ENCODE data around the gene ASRGL1. TPM values are rescaled to one million over a fixed set of nuclear protein-coding genes. Genes with fewer than 3 reads are reported as not detected.
"Not testable (repeated sequence)": the region's sequence is repeated elsewhere in the genome, so short reads cannot be mapped to it uniquely, and the experiment has no call there.

Gene ASRGL1
- polyA plus RNA-seq, 1 experiment, result 0.58 TPM

DNA sequence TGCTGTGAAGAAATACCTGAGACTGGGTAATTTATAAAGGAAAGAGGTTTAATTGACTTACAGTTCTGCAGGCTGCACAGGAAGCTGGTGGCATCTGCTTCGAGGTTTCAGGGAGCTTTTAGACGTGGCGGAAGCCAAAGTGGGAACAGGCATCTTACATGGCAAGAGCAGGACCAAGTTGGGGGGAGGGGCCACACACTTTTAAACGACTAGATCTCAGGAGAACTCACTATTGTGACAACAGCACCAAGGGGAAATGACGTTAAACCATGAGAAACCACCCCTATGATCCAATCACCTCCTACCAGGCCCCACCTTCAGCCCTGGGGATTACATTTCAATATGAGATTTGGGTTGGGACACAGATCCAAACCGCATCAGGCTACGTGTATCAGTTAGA is 27.3 kb upstream of the ASRGL1 start:
- Histone ChIP-seq H3K4me3 (ENCODE audit: low read depth, low read length) (no peak overlapping the region), H3K27me3 (ENCODE audit: control insufficient read depth, insufficient read depth, low read length) (peaks cover 5% of the 10 kb centered on the region), H3K36me3 (ENCODE audit: control insufficient read depth, insufficient read depth, low read length) (no peaks in the 10 kb centered on the region)
- TF ChIP-seq, protein P1, sequence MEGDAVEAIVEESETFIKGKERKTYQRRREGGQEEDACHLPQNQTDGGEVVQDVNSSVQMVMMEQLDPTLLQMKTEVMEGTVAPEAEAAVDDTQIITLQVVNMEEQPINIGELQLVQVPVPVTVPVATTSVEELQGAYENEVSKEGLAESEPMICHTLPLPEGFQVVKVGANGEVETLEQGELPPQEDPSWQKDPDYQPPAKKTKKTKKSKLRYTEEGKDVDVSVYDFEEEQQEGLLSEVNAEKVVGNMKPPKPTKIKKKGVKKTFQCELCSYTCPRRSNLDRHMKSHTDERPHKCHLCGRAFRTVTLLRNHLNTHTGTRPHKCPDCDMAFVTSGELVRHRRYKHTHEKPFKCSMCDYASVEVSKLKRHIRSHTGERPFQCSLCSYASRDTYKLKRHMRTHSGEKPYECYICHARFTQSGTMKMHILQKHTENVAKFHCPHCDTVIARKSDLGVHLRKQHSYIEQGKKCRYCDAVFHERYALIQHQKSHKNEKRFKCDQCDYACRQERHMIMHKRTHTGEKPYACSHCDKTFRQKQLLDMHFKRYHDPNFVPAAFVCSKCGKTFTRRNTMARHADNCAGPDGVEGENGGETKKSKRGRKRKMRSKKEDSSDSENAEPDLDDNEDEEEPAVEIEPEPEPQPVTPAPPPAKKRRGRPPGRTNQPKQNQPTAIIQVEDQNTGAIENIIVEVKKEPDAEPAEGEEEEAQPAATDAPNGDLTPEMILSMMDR (IDR thresholded peaks at IDR 0.05; ENCODE audit: insufficient read depth, low read depth, low read length), result no peak
- DNase-seq (ENCODE audit: low read depth), result no peak
- POLR2A ChIA-PET, result no interaction called here
- CTCF ChIA-PET, result interaction anchor here (1.1 to 4.6 kb wide), 9 partner anchors 8 to 522 kb away, joined by 3 to 33 read pairs (median 4); partner anchors contain the start of genes FEN1, SCGB1D4 and TMEM258

DNA sequence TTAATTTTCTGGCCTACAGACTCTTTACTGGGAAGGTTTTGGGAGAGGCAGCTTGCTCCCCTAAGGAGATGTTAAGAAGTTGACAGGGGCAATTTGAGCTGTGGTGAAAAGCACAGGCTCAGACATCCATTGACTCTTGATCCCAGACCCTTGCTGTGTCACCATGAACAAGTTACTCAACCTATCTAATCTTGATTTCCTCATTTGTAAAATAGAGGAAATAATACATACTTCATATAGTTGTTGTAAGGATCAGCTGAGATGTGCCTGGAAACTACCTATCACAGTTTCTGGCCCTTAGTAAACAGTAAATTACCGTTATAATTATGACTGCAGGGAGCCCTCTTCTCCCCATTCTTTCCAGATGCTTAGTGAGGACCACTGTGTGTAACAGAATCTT is 21.8 kb upstream of the ASRGL1 start:
- ChIA-PET CTCF (interaction anchor here (1.6 kb wide), 1 partner anchor 518 kb away, joined by 3 read pairs; no protein-coding TSS in a partner anchor), POLR2A (no interaction called here)
- Histone ChIP-seq H3K4me3 (ENCODE audit: low read depth, low read length) (no peak overlapping the region), H3K36me3 (ENCODE audit: control insufficient read depth, insufficient read depth, low read length) (no peaks in the 10 kb centered on the region), H3K27me3 (ENCODE audit: control insufficient read depth, insufficient read depth, low read length) (peaks cover 7% of the 10 kb centered on the region)
- TF ChIP-seq, protein P1 (IDR thresholded peaks at IDR 0.05; ENCODE audit: insufficient read depth, low read depth, low read length), result no peak
- no peak for DNase-seq (ENCODE audit: low read depth)

DNA sequence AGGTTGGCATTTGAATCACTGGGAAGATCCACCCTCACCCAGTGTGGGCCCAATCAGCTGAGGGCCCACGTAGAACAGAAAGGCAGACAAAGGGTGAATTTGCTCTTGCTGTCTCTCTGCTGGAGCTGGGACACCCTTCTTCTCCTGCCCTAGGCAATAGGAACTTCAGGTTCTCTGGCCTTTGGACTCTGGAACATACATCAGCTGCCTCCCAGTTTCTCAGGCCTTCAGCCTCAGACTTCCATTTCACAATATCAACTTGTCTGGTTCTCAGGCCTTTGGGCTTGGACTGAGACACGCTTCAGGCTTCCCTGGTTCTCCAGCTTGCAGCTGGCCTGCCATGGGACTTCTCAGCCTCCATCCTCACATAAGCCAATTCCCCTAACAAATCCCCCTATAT is 14.7 kb upstream of the ASRGL1 start:
- POLR2A ChIA-PET, result no interaction called here
- Histone ChIP-seq H3K36me3 (ENCODE audit: control insufficient read depth, insufficient read depth, low read length) (no peaks in the 10 kb centered on the region), H3K4me3 (ENCODE audit: low read depth, low read length) (no peak overlapping the region), H3K27me3 (ENCODE audit: control insufficient read depth, insufficient read depth, low read length) (peaks cover 3% of the 10 kb centered on the region; the same call in 1 of the 2 replicates)
- CTCF ChIA-PET, result interaction anchor here (0.9 to 3.6 kb wide), 3 partner anchors 11 to 18 kb away, joined by 3 to 33 read pairs (median 5); no protein-coding TSS in a partner anchor
- no peak for DNase-seq (ENCODE audit: low read depth)
- TF ChIP-seq, protein P1 (IDR thresholded peaks at IDR 0.05; ENCODE audit: insufficient read depth, low read depth, low read length), result no peak

DNA sequence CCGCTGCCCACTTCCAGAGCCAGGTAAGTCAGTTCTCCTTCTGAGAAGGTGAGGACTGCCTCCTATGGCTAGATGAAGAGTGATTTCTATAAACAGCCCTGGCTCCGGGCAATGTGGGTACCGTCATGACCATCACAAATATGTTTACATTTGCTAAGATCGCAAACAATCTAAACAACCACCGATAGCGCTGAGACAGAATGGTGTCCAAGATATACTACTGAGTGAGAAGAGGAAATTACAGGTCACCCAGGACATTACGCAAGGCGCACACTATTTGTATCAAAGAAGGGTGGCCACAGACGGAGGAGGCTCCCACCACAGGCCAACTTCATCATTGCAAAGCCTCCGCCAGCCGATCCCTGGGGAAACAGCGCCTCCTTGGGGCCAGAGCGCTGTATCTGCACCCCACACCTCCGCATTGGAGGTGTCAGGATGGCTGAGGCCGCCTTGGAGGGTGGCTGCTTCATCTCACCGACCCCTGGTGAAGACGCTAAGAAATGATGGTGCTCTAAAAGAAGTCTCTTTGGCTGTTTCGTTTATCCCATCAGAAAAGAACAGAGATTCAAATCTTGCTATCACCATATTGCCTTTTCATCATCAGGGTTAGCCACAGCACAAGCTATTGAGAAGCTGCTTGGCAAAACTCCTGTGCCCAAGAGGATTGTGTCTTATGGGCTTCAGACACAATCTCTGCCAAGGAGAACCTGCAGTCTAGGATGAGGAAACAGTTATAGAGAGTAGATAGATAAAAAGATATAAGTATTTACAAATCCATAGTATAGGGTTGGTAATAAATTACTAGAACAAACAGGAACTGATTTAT is 12.3 kb upstream of the ASRGL1 start:
- POLR2A ChIA-PET, result no interaction called here
- Histone ChIP-seq H3K27me3 (ENCODE audit: control insufficient read depth, insufficient read depth, low read length) (peaks cover 3% of the 10 kb centered on the region; the same call in 1 of the 2 replicates), H3K36me3 (ENCODE audit: control insufficient read depth, insufficient read depth, low read length) (no peaks in the 10 kb centered on the region), H3K4me3 (ENCODE audit: low read depth, low read length) (no peak overlapping the region)
- no peak for DNase-seq (ENCODE audit: low read depth)
- TF ChIP-seq, protein P1 (IDR thresholded peaks at IDR 0.05; ENCODE audit: insufficient read depth, low read depth, low read length), result peak; percentile 44
- CTCF ChIA-PET, result no interaction called here

DNA sequence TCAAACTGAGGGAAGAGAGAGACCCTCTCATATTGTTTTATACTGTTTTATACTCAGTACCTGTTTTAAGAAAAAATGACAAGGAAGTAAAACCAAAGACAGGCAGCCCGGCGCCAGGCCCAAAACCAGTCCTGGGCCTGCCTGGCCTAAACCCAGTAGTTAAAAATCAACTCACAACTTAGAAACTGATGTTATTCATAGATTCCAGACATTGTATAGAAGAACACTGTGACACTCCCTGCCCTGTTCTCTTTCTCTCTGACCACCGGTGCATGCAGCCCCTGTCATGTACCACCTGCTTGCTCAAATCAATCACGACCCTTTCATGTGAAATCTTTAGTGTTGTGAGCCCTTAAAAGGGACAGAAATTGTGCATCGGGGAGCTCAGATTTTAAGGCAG is 11.5 kb upstream of the ASRGL1 start:
- H3K4me3 ChIP-seq (ENCODE audit: low read depth, low read length); POLR2A ChIA-PET; H3K36me3 ChIP-seq (ENCODE audit: control insufficient read depth, insufficient read depth, low read length); H3K27me3 ChIP-seq (ENCODE audit: control insufficient read depth, insufficient read depth, low read length); DNase-seq (ENCODE audit: low read depth): not testable (repeated sequence)
- CTCF ChIA-PET, result interaction anchor here (1.0 kb wide), 1 partner anchor 15 kb away, joined by 4 read pairs; no protein-coding TSS in a partner anchor

DNA sequence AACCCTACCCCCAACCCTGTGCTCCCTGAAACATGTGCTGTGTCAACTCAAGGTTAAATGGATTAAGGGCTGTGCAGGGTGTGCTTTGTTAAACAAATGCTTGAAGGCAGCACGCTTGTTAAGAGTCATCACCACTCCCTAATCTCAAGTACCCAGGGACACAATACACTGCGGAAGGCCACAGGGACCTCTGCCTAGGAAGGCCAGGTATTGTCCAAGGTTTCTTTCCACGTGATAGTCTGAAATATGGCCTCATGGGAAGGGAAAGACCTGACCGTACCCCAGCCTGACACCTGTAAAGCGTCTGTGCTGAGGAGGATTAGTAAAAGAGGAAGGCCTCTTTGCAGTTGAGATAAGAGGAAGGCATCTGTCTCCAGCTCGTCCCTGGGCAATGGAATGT is 10.5 kb upstream of the ASRGL1 start:
- H3K27me3 ChIP-seq (ENCODE audit: control insufficient read depth, insufficient read depth, low read length); CTCF ChIA-PET; H3K36me3 ChIP-seq (ENCODE audit: control insufficient read depth, insufficient read depth, low read length); DNase-seq (ENCODE audit: low read depth); H3K4me3 ChIP-seq (ENCODE audit: low read depth, low read length); POLR2A ChIA-PET: not testable (repeated sequence)

DNA sequence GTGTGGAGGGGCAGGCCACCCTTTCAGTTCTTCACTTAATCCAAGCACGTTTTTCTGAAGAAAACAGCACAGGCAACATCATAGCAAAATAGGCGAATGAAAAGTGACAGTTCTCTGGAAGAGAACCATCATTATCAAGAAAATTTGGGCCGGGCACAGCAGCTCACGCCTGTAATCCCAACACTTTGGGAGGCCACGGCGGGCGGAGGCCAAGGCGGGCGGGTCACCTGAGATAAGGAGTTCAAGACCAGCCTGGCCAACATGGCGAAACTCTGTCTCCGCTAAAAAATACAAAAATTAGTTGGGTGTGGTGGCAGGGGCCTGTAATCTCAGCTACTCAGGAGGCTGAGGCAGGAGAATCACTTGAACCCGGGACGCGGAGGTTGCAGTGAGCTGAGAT is 9.7 kb upstream of the ASRGL1 start:
- DNase-seq (ENCODE audit: low read depth); CTCF ChIA-PET; POLR2A ChIA-PET; H3K36me3 ChIP-seq (ENCODE audit: control insufficient read depth, insufficient read depth, low read length); H3K4me3 ChIP-seq (ENCODE audit: low read depth, low read length); H3K27me3 ChIP-seq (ENCODE audit: control insufficient read depth, insufficient read depth, low read length): not testable (repeated sequence)

DNA sequence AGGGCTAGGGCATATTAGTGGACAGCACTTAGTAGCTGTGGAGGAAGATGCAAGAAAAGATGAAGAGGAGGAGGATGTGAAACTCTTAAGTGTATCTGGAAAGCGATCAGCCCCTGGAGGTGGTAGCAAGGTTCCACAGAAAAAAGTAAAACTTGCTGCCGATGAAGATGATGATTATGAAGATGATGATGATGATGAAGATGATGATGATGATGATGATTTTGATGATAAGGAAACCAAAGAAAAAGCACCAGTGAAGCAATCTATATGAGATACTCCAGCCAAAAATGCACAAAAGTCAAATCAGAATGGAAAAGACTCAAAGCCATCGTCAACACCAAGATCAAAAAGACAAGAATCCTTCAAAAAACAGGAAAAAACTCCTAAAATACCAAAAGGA is 6.0 kb upstream of the ASRGL1 start:
- H3K4me3 ChIP-seq (ENCODE audit: low read depth, low read length); H3K36me3 ChIP-seq (ENCODE audit: control insufficient read depth, insufficient read depth, low read length); DNase-seq (ENCODE audit: low read depth); H3K27me3 ChIP-seq (ENCODE audit: control insufficient read depth, insufficient read depth, low read length); POLR2A ChIA-PET; CTCF ChIA-PET: not testable (repeated sequence)

All from BJ (cell line).